Kidney capillary endothelial cell (primary cell): ENCODE measurements around the gene GALNTL6.

Source experiments
- DNase-seq: peaks from one replicate; pipeline ENCODE4 v3.0.0-alpha.2; 2018; ENCODE audit warnings: low spot score

The GALNTL6 gene

DNA sequence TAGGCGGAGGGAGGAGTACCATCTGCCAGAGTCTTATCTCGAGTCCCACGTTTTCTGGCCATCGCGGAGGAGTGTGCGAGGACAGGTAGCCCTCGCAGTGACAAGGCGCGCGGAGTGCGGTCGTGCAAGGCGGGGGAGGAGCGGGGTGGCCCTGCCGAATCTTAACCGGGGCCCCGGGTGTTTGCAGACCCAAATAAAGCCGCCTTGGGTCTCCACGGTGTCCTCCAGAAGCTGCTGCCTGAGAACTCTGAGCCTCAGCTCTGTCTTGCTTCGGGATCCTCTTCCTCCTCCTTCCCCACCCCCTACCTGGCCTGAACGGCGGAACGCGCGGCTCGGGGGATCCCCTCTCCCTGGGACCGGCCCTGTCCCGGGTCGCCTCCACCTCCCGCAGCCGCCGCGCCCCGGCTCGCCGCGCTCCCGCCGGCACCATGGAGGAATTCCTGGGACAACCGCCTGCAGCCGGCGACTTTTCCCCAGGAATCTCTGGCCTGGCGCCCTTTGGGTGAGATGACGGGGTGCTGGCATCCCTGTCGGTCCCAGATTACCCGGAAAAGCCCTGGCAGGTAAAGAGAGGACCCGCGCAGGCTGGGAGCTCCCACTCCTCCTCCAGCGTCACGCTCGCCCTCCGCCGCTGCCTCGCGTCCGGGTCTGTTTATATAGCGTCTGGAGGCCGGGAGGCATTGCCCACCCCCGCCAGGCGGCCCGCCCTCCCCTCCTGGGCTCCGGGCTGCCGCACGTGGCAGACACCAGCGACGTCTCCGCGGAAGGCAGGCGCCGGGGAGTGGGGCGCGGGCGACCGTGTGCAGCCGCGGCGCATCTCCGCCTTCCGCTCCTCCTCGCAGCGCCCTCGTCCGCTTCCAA is at the start of gene GALNTL6:
Gene GALNTL6 (plus strand): TSS at position 740 of the 861 bp plus-strand sequence.
- DNase-seq, result peak; percentile 20

GRCh38 chr4:171765514-171765913 is 47.7 kb upstream of the GALNTL6 start:
- no peak for DNase-seq

DNA sequence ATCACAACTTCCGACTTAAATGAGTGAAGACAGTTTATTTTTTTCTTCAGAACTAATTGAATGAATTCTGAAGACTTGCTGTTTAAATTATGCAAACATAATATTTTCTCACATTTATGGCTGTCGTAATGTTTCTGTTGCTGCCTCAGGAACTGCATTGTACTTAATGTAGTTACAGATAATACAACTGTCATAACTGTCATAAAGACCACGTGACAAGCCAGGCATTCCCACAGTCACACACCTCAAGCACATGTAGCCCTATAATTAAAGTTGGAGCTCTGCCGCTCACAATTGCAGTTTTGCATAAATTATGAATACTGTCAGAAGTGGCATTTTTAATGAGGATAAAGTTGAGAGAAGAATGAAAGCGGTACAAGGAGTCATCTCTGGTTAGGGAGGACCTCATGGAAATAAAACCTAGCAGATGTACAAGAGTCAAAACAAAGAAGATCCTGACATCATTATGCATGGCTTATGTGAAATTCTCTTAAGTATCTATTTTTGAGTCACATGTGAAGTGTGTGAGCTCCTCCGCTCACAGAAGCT is 38.5 kb upstream of the GALNTL6 start:
- no peak for DNase-seq

- no peak for DNase-seq
These were observed 33.9 kb upstream of the GALNTL6 start for GRCh38 chr4:171779301-171779700.

DNA sequence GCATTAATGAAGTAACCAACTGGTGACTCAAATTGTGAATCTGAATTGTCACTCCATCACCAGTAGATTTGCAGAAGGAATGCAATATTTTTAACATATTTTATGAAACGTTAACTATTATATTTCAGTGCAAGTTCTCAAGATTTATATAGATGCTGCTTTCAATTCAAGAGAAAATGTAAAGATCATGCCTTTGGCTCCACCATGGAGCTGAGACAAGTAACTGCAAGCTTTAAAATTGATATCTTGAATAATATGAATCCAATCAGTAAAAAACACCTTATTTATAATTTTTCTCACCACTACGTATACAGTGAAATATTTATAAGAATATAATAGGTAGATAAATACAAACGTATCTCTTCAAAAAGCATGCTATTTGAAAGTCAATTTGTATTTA is 27.8 kb upstream of the GALNTL6 start:
- no peak for DNase-seq

DNA sequence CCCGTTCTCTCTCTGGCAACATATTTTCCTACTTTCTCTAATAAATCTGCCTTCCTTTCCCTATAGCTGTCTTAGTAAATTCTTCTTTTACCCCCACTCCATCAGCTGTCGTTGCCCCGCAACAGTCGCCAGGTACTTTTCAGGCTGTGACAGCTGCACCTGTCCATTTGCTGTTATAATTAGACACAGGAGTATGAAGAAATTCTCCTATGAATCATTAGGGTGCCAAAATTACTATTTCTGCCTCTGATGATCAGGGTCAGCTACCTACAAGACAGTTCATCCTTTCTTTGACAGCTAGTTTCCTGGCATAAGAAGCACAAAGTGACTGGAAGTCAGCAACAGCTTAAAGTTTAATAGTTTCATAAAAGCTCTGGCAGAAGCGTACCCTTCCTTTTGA is 19.5 kb upstream of the GALNTL6 start:
- no peak for DNase-seq

DNA sequence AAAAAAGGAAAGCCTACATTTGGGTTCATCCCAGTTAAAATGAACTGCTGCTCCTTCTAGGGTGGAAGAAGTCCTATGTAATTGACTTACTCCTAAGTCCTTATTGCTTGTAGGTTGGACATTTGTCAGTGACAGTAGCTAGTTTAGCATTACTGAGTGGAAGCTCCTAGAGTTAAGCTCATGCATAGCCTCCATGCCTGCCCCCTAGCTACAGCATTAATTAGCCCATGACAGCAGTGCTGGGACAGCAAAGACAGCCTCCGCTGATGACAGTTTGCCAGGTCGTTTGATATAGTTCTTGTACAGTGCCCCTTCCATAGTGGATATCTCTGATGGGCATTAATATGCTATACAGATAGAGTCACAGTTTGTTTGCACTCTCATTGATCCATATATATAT is 18.7 kb upstream of the GALNTL6 start:
- DNase-seq, result no peak

DNA sequence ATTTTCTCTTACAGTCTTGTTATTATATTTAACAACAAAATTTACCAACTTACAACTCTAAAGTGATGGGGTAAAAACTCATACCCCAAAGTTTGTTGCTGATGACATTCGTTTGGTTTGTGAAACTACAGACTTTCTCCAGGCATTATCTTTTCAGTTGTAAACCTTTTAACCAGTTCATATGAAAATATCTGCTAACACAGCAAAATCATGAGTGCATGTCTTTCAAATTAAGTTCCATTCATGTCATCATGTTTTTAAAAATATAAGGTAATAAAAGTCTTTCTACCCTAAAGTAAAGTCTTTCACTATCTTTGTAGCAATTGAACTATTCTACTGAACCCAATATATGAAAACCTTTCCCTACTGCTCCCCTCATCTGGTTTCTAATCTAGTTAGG is 3.4 kb upstream of the GALNTL6 start:
- DNase-seq, result no peak

- DNase-seq, result peak; percentile 3
These were observed 905 bp upstream of the GALNTL6 start for GRCh38 chr4:171812333-171812664.

DNA sequence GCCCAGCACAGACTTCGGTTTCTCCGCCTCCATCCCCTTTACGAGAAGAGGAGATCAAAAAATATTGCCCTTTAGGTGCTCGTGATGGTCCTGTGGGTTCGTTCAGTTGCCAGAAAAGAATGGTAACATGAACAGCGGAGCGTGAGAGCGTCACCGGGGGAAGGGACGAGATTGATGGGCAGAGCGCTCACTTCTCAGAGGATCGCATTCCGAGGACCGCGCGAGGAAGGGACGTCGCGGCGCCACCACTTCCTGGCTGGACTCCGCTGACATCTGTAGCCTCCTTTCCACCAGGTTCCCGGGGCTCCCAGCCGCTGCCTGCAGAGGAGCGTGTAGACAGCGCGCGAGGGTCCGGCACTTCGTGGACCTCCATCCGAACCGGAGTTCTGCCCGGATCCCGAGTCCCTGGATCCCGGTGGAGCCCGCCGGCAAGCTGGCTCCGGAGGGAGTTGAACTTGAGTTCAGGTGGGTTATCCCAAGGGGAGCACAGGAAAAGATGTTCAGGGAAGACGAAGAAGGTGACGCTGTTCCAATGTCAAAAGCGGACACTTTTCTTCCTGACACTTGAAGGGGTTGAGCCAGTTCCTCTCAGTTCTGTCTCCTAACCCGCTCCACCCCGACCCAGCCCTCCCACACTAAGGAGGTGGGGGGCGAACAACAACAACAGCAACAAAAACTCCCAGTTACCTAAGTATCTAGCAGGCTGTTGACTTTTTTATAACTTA is 484 bp downstream of the GALNTL6 start:
- peak; percentile 20 for DNase-seq

GRCh38 chr4:171814545-171814944 is 1.3 kb downstream of the GALNTL6 start:
- no peak for DNase-seq

- DNase-seq, result no peak
These were observed 3.8 kb downstream of the GALNTL6 start for GRCh38 chr4:171817026-171817425.

DNA sequence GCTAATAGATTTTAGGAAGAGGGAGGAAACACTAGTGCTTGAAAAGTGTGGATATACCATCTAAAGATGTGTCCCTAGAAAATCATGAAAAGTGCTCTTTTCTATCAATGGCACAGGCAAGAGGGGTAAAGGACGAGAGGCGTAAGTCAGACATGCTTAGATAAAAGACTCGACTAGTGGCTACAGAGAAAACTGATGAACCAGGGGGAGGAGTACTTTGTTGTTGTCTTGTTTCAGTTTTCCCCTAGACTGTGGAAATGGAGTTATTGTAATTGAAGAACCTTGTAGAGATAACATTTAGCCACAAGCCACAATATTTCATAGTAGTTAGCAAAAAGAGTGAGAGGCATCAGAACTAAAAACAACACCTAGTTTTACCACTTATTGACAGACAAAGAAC is 21.4 kb downstream of the GALNTL6 start:
- DNase-seq, result no peak

- DNase-seq, result no peak
These were observed 30.3 kb downstream of the GALNTL6 start for GRCh38 chr4:171843456-171843855.

- peak; percentile 31 for DNase-seq
These were observed 33.0 kb downstream of the GALNTL6 start for GRCh38 chr4:171846232-171846631.

GRCh38 chr4:171846893-171847292 is 33.7 kb downstream of the GALNTL6 start:
- no peak for DNase-seq

DNA sequence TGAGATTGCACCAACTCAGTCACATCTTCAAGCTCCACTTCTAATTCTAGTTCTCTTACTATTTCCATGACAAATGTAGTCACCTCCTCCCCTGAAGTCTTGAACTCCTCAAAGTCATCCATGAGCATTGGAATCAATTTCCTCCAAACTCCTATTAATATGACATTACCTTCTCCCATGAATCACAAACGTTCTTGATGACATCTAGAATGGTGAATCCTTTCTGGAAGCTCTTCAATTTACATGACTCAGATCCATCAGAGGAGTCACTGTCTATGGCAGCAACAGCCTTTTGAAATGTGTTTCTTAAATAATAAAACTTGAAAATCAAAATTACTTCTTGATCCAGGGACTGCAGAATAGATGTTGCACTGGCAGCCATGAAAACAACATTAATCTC is 34.5 kb downstream of the GALNTL6 start:
- DNase-seq, result no peak

- DNase-seq, result no peak
These were observed 36.5 kb downstream of the GALNTL6 start for GRCh38 chr4:171849686-171850222.

DNA sequence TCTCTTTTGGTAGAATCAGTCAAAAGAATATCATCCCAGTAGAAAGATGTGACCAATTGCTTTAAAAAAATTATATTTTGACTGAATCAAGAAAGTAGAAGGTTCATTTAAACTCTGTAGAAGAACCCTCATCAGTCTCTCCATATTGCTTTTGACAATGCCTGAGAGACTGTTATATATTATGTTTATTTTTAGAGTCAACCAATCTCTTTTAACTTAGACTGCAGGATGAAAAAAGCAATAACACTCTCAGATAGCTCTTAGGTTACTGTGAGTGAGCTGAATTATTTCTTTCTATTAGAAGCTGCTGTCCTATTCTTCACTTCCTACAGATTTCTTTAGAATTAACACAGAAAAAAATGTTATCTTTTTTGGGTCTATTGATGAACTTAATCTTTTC is 38.1 kb downstream of the GALNTL6 start:
- DNase-seq, result no peak

- no peak for DNase-seq
These were observed 44.3 kb downstream of the GALNTL6 start for GRCh38 chr4:171857302-171858012.

GRCh38 chr4:171875291-171875690 is 62.1 kb downstream of the GALNTL6 start:
- DNase-seq, result no peak

GRCh38 chr4:171876636-171877035 is 63.4 kb downstream of the GALNTL6 start:
- no peak for DNase-seq
